Measurements from ENCODE around the gene ARID1B.

Gene ARID1B

DNA sequence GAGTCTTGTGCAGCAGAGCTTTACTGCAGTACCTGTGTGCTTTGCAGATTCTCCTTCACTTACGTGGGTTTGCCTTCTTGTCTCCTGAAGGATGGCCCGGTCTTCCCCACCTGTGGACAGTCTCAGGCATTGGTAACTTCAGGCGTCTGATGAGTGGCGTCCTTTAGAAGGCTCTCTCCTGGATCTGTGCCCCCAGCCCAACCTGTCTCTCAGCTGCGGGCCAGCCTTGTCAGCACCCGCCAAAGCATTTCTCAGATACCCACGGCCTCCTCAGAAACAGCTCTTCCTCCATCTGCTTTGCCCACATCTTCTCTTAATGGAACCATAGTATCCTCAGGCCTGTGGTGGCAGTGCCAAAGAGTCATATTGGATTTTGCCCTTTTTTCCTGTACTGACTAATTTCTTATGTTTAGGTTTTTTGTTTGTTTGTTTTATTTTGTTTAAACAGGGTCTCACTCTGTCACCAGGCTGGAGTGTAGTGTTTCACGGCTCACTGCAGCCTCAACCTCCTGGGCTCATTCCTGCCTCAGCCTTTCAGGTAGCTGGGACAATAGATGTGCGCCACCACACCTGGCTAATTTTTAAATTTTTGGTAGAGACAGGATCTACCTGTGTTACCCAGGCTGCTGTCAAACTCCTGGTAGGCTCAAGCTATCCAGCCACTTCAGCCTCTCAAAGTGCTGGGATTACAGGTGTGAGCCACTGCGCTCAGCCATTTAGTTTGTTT is 96.6 kb downstream of the ARID1B start:
- H3K4me1 ChIP-seq (ENCODE audit: control insufficient read depth, low read depth, low read length), result peaks cover 34% of the 10 kb centered on the region
- no peak overlapping the region for H3K4me3 ChIP-seq (ENCODE audit: low read length)
- no peaks in the 10 kb centered on the region for H3K27me3 ChIP-seq (ENCODE audit: control insufficient read depth, insufficient read depth, low read length)
- no peak overlapping the region for H3K9ac ChIP-seq (ENCODE audit: low read length)
- no peak overlapping the region for H3K27ac ChIP-seq (ENCODE audit: low read length)
- H3K36me3 ChIP-seq (ENCODE audit: control insufficient read depth, low read depth, low read length), result no peaks in the 10 kb centered on the region
- H3K9me3 ChIP-seq (ENCODE audit: control insufficient read depth, low read depth, low read length), result no peaks in the 10 kb centered on the region

DNA sequence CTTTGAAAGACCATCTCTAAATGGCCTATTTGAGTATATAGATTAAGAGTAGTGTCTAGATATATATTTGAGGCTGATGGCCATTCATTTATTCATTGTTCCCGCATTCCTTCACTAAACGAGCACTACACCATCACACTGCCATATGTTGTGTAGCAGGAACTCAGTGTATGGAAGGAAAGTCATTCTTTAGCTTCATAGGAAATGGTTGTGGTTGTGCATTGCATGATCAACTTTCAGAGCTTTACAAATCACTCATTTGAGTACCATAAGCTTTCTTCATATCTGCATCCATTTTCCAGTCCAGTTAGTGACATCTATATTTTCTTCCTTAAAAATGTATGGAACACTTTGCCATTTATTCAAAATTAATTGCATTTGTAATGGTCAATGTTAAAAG is 97.9 kb downstream of the ARID1B start:
- H3K27me3 ChIP-seq (ENCODE audit: control insufficient read depth, insufficient read depth, low read length), result no peaks in the 10 kb centered on the region
- H3K4me1 ChIP-seq (ENCODE audit: control insufficient read depth, low read depth, low read length), result peaks cover 29% of the 10 kb centered on the region
- H3K4me3 ChIP-seq (ENCODE audit: low read length), result no peak overlapping the region
- H3K27ac ChIP-seq (ENCODE audit: low read length), result no peak overlapping the region
- no peak overlapping the region for H3K9ac ChIP-seq (ENCODE audit: low read length)
- no peaks in the 10 kb centered on the region for H3K36me3 ChIP-seq (ENCODE audit: control insufficient read depth, low read depth, low read length)
- H3K9me3 ChIP-seq (ENCODE audit: control insufficient read depth, low read depth, low read length), result no peaks in the 10 kb centered on the region

DNA sequence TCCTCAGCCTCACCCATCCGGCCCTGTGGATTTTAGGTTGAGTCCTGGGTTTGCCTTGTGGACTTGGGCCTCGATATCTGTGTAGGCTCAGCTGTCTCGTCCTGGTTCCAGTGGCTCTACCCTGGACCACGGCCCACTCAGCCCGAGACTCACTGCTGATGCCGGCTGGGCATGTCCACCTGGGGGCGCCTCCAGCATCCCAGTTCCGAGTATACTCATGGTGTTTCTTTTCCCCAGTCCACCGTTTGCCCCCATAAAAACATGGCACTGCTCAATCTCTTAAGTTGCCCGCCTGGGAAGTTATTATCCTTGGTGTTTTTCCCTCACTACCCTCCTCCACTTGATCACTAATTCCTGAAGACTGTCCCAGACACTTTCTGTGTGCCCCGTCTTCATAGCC is 99.1 kb downstream of the ARID1B start:
- Histone ChIP-seq H3K27ac (ENCODE audit: low read length) (no peak overlapping the region), H3K4me1 (ENCODE audit: control insufficient read depth, low read depth, low read length) (peaks cover 17% of the 10 kb centered on the region), H3K4me3 (ENCODE audit: low read length) (no peak overlapping the region)

DNA sequence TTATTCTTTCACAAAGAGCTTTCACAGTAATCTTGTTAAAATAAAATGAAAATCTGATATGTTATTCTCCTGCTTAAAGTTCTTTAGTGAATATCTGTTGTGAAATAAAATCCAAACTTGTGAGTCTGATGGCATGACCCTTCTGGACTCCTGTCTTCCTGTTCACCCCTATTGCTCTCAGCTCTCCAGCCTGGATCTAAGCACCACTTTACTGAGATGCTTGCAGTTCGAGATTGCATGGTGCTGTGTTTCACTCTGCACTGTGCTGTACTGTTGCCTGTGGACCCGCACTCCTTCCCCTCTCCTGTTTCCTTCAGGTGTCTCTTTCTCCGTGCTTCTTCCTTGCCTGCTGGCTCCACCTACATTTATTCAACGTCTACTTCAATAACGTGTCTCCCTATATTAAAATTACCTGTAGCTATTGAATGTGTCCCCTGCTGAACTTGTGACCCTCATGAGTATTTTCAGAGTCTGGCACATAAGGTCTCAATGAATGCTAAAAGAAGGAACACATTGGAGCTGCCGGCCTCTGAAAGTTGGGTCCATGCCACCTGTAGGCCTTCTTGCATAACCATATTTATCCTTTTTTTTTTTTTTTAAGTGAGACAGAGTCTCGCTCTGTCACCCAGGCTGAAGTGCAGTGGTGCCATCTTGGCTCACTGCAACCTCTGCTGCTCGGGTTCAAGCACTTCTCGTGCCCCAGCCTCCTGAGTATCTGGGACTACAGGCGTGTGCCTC is 100.1 kb downstream of the ARID1B start:
- no peaks in the 10 kb centered on the region for H3K9me3 ChIP-seq (ENCODE audit: control insufficient read depth, low read depth, low read length)
- no peak overlapping the region for H3K27ac ChIP-seq (ENCODE audit: low read length)
- peaks cover 23% of the 10 kb centered on the region for H3K4me1 ChIP-seq (ENCODE audit: control insufficient read depth, low read depth, low read length)
- H3K27me3 ChIP-seq (ENCODE audit: control insufficient read depth, insufficient read depth, low read length), result no peaks in the 10 kb centered on the region
- no peak overlapping the region for H3K4me3 ChIP-seq (ENCODE audit: low read length)
- no peak overlapping the region for H3K9ac ChIP-seq (ENCODE audit: low read length)
- H3K36me3 ChIP-seq (ENCODE audit: control insufficient read depth, low read depth, low read length), result no peaks in the 10 kb centered on the region

More for the DNA sequence above, 99.1 kb downstream of the ARID1B start:
- no peak overlapping the region for H3K9ac ChIP-seq (ENCODE audit: low read length)
- H3K27me3 ChIP-seq (ENCODE audit: control insufficient read depth, insufficient read depth, low read length), result no peaks in the 10 kb centered on the region
- no peaks in the 10 kb centered on the region for H3K36me3 ChIP-seq (ENCODE audit: control insufficient read depth, low read depth, low read length)
- no peaks in the 10 kb centered on the region for H3K9me3 ChIP-seq (ENCODE audit: control insufficient read depth, low read depth, low read length)

DNA sequence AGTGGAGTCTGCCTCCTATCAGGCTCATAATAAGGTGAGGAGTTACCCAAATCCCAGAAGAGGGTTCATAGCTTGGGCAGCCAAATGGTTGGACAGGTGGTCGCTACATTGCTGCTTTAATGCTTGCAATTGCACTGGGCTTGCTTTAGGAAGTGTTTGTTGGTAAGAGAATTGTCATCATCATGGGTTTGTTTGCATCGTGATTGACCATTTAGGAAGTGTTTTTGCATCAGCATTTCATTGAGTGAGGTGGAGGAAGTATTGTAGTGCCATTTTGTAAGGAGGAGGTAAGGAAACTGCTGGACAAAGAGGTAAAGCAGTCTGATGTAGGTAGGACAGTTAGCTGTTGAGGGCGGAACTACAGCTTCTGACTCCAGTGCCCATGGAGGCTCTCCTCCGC is 101.5 kb downstream of the ARID1B start:
- Histone ChIP-seq H3K9ac (ENCODE audit: low read length) (no peak overlapping the region), H3K27me3 (ENCODE audit: control insufficient read depth, insufficient read depth, low read length) (no peaks in the 10 kb centered on the region), H3K4me3 (ENCODE audit: low read length) (no peak overlapping the region), H3K9me3 (ENCODE audit: control insufficient read depth, low read depth, low read length) (no peaks in the 10 kb centered on the region), H3K4me1 (ENCODE audit: control insufficient read depth, low read depth, low read length) (peaks cover 36% of the 10 kb centered on the region), H3K27ac (ENCODE audit: low read length) (no peak overlapping the region), H3K36me3 (ENCODE audit: control insufficient read depth, low read depth, low read length) (no peaks in the 10 kb centered on the region)

DNA sequence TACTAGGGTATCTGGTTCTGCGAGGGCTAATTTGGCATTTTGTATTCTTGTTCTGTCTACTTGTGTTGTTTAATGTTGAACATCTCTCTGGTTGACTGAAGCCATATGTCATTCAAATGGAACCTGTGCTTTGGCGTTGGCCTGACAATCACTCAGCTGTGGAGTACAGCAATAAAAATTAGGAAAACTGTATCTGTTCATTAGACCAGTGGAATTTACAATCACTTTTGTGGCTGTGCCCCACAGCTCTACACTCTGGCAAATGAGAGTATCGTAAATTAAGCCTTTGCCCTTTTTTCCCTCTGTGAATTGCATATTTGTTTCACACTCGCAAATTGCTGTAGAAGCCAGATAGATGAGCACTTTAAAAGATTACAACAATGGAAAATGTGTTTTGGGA is 102.0 kb downstream of the ARID1B start:
- H3K36me3 ChIP-seq (ENCODE audit: control insufficient read depth, low read depth, low read length), result no peaks in the 10 kb centered on the region
- H3K27me3 ChIP-seq (ENCODE audit: control insufficient read depth, insufficient read depth, low read length), result no peaks in the 10 kb centered on the region
- peaks cover 40% of the 10 kb centered on the region for H3K4me1 ChIP-seq (ENCODE audit: control insufficient read depth, low read depth, low read length)
- no peak overlapping the region for H3K4me3 ChIP-seq (ENCODE audit: low read length)
- H3K9ac ChIP-seq (ENCODE audit: low read length), result no peak overlapping the region
- H3K9me3 ChIP-seq (ENCODE audit: control insufficient read depth, low read depth, low read length), result no peaks in the 10 kb centered on the region
- H3K27ac ChIP-seq (ENCODE audit: low read length), result no peak overlapping the region

DNA sequence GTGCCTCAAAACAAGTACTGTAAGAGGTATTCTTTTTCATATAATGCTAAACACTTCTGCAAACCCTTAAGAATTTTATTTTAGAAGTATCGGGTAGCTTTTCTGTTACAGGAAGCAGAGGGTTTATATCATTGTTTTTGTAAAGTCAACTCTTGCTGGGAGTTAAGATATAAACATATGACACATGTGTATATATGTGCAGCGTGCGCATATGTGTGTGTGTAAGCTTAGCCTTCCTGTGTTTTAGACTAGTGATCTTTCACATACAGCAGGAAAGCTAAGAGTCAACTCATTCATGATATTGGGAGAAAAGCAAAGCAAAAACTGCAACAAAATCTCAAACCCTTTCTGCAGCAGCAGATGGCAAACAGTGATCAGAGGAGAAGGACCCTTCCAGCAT is 102.4 kb downstream of the ARID1B start:
- Histone ChIP-seq H3K27ac (ENCODE audit: low read length) (no peak overlapping the region), H3K27me3 (ENCODE audit: control insufficient read depth, insufficient read depth, low read length) (no peaks in the 10 kb centered on the region), H3K9ac (ENCODE audit: low read length) (no peak overlapping the region), H3K9me3 (ENCODE audit: control insufficient read depth, low read depth, low read length) (no peaks in the 10 kb centered on the region), H3K4me1 (ENCODE audit: control insufficient read depth, low read depth, low read length) (peaks cover 44% of the 10 kb centered on the region), H3K4me3 (ENCODE audit: low read length) (no peak overlapping the region), H3K36me3 (ENCODE audit: control insufficient read depth, low read depth, low read length) (no peaks in the 10 kb centered on the region)

DNA sequence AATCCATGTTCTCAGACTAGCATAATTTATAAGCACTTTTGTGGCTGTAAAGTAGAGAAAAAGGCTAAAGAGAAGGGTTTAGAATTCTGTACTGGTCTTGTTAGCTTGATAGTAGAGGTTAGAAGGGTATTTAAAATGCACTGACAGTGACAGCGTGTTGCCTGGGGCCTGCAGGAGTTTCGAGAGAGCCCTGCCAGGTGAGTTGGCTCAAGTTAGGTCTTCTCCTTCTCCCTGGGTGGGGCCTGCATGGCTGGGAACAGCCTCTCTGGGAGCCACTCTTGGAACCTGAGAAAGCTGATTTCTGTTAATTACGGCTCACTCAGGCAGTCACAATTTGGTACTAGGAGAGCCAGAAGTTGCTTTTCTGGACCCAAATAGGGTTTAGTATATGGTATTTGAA is 103.7 kb downstream of the ARID1B start:
- peaks cover 55% of the 10 kb centered on the region for H3K4me1 ChIP-seq (ENCODE audit: control insufficient read depth, low read depth, low read length)
- H3K27me3 ChIP-seq (ENCODE audit: control insufficient read depth, insufficient read depth, low read length), result no peaks in the 10 kb centered on the region
- no peak overlapping the region for H3K9ac ChIP-seq (ENCODE audit: low read length)
- no peak overlapping the region for H3K4me3 ChIP-seq (ENCODE audit: low read length)
- H3K27ac ChIP-seq (ENCODE audit: low read length), result no peak overlapping the region
- H3K36me3 ChIP-seq (ENCODE audit: control insufficient read depth, low read depth, low read length), result no peaks in the 10 kb centered on the region
- no peaks in the 10 kb centered on the region for H3K9me3 ChIP-seq (ENCODE audit: control insufficient read depth, low read depth, low read length)

DNA sequence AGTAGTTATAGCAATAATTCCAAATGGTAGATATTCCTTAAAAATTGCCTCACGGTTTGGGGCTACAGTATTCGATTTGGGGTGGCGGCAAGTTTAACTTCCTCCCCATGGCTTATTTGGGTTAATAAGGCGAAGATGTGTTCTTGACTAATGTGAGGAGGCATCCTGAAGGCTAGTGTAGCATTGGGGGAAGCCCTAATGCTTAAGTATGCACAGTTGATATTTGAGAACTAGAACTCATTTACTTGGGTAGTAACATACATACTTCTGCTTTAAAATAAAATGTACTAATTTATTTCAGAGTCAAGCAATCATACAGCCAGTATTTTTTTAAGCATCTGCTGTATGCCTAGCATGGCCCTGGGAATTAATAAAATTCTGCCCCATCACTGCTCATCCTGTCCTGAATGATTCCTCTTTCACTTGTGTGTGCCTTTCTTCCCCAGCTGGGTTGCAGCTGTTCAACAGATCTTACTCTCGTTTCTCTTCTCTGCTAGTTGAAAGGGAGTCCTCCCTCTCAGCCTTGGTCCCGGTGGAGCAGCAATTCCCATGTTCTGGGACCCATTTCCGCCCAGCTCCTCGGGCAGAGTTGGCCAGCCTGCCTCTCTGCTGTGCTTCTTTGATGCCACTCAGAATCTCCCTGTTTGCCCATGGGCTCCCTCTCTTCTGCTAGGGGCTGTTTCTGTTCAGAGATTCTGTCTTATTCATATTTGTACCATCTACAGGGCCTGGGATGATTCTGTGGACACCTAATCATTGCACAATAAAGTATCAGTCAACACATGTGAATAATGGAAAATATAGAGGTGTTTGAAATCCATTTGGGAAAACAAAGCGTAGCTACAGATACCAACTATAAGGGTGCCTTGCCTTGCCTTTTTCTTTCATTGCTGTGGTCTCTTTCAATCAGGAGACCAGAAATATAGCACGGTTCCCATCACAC is 104.8 kb downstream of the ARID1B start:
- Histone ChIP-seq H3K36me3 (ENCODE audit: control insufficient read depth, low read depth, low read length) (no peaks in the 10 kb centered on the region), H3K9ac (ENCODE audit: low read length) (no peak overlapping the region), H3K4me3 (ENCODE audit: low read length) (no peak overlapping the region), H3K27me3 (ENCODE audit: control insufficient read depth, insufficient read depth, low read length) (no peaks in the 10 kb centered on the region), H3K27ac (ENCODE audit: low read length) (no peak overlapping the region), H3K4me1 (ENCODE audit: control insufficient read depth, low read depth, low read length) (peaks cover 65% of the 10 kb centered on the region), H3K9me3 (ENCODE audit: control insufficient read depth, low read depth, low read length) (no peaks in the 10 kb centered on the region)

DNA sequence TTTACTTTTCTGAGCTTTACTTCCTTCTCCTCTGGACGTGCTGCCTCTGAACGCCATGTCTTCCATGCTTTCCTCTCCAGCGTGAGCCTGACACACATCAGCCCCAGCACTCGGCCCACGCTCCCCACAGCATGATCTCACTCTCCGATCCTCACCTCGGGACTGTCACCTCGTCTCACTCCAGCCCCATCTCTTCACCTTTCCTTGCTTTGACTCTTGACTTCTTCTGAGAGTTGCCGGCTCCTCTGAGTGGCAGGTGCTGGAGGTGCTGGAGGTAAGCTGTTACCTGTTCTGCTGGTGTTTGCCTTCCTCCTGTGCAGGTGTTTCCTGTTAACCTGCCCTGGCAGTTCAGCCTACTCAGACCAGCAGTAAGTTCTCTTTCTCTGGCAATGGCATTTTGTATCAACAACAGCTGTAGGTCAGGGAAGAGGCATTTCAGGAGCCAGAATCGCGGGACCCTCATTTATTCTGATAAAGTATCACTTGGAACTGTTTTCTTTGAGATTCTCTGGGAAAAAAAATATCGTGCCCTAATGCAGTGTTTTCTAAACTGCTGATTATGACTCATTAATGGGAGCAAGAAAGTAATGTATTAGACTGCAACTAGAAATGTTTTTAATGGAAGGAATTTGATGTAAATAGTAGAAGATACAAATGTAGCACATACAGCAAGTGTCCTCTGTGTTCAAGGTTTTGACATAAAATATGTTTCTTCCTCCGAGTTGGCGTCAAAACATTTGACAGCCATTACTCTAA is 106.5 kb downstream of the ARID1B start:
- H3K9me3 ChIP-seq (ENCODE audit: control insufficient read depth, low read depth, low read length), result no peaks in the 10 kb centered on the region
- no peak overlapping the region for H3K27ac ChIP-seq (ENCODE audit: low read length)
- peaks cover 77% of the 10 kb centered on the region for H3K4me1 ChIP-seq (ENCODE audit: control insufficient read depth, low read depth, low read length)
- no peaks in the 10 kb centered on the region for H3K36me3 ChIP-seq (ENCODE audit: control insufficient read depth, low read depth, low read length)
- H3K27me3 ChIP-seq (ENCODE audit: control insufficient read depth, insufficient read depth, low read length), result no peaks in the 10 kb centered on the region
- no peak overlapping the region for H3K4me3 ChIP-seq (ENCODE audit: low read length)
- no peak overlapping the region for H3K9ac ChIP-seq (ENCODE audit: low read length)

DNA sequence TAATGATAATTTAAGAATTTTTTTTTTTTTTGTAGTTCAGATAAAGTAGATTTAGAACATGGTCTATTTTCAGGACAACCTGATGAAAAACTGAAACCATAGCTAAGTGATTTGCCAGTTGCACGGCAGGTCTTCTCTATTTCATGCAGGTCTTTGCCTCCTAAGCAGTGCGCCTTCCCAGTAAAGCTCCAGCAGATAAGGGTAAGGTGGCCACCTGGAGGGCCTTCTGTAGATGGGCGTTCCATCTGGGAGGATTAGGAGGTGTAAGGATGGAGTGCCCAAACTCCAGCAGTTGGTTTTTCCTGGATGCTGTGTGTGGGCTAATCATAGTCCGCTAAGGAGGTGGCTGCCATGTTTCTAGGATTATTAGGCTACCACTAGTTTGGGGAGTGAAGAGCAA is 107.1 kb downstream of the ARID1B start:
- no peaks in the 10 kb centered on the region for H3K9me3 ChIP-seq (ENCODE audit: control insufficient read depth, low read depth, low read length)
- no peaks in the 10 kb centered on the region for H3K36me3 ChIP-seq (ENCODE audit: control insufficient read depth, low read depth, low read length)
- no peaks in the 10 kb centered on the region for H3K27me3 ChIP-seq (ENCODE audit: control insufficient read depth, insufficient read depth, low read length)
- no peak overlapping the region for H3K4me3 ChIP-seq (ENCODE audit: low read length)
- H3K27ac ChIP-seq (ENCODE audit: low read length), result no peak overlapping the region
- no peak overlapping the region for H3K9ac ChIP-seq (ENCODE audit: low read length)
- peaks cover 78% of the 10 kb centered on the region for H3K4me1 ChIP-seq (ENCODE audit: control insufficient read depth, low read depth, low read length)
